HUES64 (cell line): Measurements from ENCODE around the gene PTAR1.

Experiments used
- H3K27ac ChIP-seq: 2 replicates; pipeline ENCODE4 v1.7.0; 2013; ENCODE audit warnings: low read depth, low read length, inconsistent platforms
- H3K27me3 ChIP-seq: 2 replicates; pipeline ENCODE4 v1.6.1; 2013; ENCODE audit warnings: mild to moderate bottlenecking, low read length; ENCODE audit not compliant: insufficient read depth
- H3K36me3 ChIP-seq: 2 replicates; pipeline ENCODE4 v1.6.1; 2013; ENCODE audit warnings: mild to moderate bottlenecking, low read length; ENCODE audit not compliant: insufficient read depth
- H3K4me1 ChIP-seq: 2 replicates; pipeline ENCODE4 v1.6.1; 2013; ENCODE audit warnings: mild to moderate bottlenecking, low read length, moderate library complexity; ENCODE audit not compliant: insufficient read depth
- H3K4me3 ChIP-seq: 2 replicates; pipeline ENCODE4 v1.5.1; 2013; ENCODE audit warnings: mild to moderate bottlenecking, low read length, moderate library complexity
- H3K9ac ChIP-seq: 2 replicates; pipeline ENCODE4 v1.6.1; 2013; ENCODE audit warnings: mild to moderate bottlenecking, low read depth, low read length
- H3K9me3 ChIP-seq: 2 replicates; pipeline ENCODE4 v1.6.1; 2013; ENCODE audit warnings: low read depth, low read length; ENCODE audit not compliant: insufficient read depth
- WGBS: fragments of 150-250, 120-280 bp; methylation state at CpG from one replicate; pipeline ENCODE4 v1.1.7; 2013; ENCODE audit warnings: missing lambda C conversion rate; 5-methylcytosine and 5-hydroxymethylcytosine counted together

Gene PTAR1

GRCh38 chr9:69715825-69716224 lies 44.0 kb downstream of the PTAR1 start:
- Histone ChIP-seq H3K4me3 (no peak overlapping the region), H3K27ac (no peak overlapping the region), H3K27me3 (no peaks in the 10 kb centered on the region), H3K9ac (no peak overlapping the region), H3K36me3 (peaks cover 89% of the 10 kb centered on the region), H3K9me3 (0 out of 2 replicates have a peak, but pooled peaks cover 2% of the 10 kb centered on the region), H3K4me1 (no peaks in the 10 kb centered on the region)
- 100% methylated on average over 1 of the region's 1 CpG for WGBS

DNA sequence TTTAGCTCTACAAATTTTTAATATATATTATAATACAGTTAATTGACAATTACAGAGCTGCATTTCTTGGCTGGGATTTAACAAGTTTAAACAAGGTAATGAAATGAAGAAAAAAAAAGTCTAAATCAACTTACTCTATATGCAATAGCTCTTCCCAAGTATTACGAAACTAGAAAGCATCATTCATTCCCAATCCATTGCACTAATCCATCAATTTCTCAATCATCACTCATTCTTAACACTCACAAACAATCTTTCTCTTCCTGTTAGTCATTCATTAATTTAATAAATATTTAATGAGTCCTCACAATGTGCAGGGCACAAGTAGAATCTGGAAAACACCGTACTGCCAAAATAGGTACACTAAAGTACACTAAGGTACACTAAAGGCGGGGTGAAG lies 44.7 kb downstream of the PTAR1 start:
- no peaks in the 10 kb centered on the region for H3K9me3 ChIP-seq
- no peak overlapping the region for H3K27ac ChIP-seq
- H3K4me3 ChIP-seq, result no peak overlapping the region
- H3K36me3 ChIP-seq, result peaks cover 93% of the 10 kb centered on the region
- H3K9ac ChIP-seq, result no peak overlapping the region
- 95% methylated on average over 3 of the region's 3 CpGs for WGBS
- H3K27me3 ChIP-seq, result no peaks in the 10 kb centered on the region
- no peaks in the 10 kb centered on the region for H3K4me1 ChIP-seq

DNA sequence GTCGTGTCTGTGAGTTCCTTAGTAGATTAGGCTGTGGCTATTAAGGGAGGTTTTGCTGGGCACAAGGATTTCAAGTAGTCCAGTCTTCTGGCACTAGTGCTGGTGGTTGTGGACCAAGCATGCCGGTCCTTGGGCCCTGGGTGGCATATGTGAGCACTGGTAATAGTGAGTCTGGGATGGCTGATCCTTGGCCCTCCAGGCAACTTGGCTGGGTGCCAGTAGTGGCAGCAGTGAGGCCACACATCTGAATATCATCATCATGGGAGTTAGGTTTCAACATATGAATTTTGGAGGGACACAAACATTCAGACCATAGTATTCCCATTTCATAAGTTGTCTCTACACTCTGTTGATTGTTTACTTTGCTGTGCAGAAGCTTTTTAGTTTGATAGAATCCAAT lies 62.3 kb downstream of the PTAR1 start:
- Histone ChIP-seq H3K4me3 (no peak overlapping the region), H3K27ac (no peak overlapping the region), H3K36me3 (no peaks in the 10 kb centered on the region), H3K4me1 (no peaks in the 10 kb centered on the region), H3K9ac (no peak overlapping the region), H3K27me3 (no peaks in the 10 kb centered on the region), H3K9me3 (peaks cover 21% of the 10 kb centered on the region; the same call in 1 of the 2 replicates)
- WGBS, result 96% methylated on average over 2 of the region's 2 CpGs

DNA sequence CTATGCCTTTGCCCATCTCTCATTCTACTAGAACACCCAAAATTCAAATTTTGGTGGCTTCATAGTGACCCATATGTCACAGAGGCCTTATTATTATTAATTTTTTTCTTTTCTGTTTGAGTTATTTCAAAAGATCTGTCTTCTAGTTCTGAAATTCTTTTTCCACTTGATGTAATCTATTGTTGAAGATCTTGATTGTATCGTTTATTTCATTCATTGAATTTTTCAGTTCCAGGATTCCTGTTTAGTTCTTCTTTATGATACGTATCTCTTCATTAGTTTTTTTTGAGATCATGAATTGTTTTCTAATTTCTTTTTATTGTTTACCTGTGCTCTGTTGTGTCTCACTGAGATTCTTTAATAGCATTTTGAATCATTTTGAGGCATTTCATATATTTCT lies 63.0 kb downstream of the PTAR1 start:
- peaks cover 20% of the 10 kb centered on the region; the same call in 1 of the 2 replicates for H3K9me3 ChIP-seq
- 100% methylated on average over 1 of the region's 2 CpGs for WGBS

DNA sequence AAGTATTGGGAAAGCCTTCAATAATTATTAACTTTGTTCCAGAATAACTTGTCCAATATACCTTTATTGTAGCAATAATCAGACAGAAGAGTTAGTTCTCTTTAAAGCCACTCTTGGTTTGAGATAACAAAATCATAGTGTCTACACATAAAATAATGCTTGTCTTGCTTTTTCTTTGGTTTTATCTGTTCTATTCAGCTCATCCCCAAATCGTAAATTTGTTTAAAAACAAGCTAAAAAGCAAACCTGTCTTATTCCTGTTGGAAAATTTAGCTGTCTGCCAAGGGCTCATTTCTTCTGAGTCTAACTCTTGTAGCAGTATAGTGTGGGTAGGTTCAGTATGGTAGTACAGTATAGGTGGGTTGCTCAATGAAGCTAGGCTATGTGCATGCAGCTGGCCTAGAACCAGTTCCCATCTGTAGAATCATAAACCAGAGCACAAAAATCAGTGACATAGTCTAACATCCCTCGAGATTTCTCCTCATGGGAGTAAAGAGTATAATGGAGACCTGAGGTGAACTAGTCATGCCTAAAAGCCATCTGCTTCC lies 69.7 kb downstream of the PTAR1 start:
- Histone ChIP-seq H3K4me1 (no peaks in the 10 kb centered on the region), H3K36me3 (no peaks in the 10 kb centered on the region), H3K4me3 (no peak overlapping the region), H3K27me3 (no peaks in the 10 kb centered on the region), H3K9ac (no peak overlapping the region), H3K9me3 (no peaks in the 10 kb centered on the region), H3K27ac (no peak overlapping the region)
- 81% methylated on average over 2 of the region's 2 CpGs for WGBS

More for the DNA sequence above, 63.0 kb downstream of the PTAR1 start:
- Histone ChIP-seq H3K27me3 (no peaks in the 10 kb centered on the region), H3K4me1 (no peaks in the 10 kb centered on the region), H3K27ac (no peak overlapping the region), H3K9ac (no peak overlapping the region), H3K36me3 (no peaks in the 10 kb centered on the region), H3K4me3 (no peak overlapping the region)

GRCh38 chr9:69683927-69684326 lies 75.9 kb downstream of the PTAR1 start:
- Histone ChIP-seq H3K27me3 (no peaks in the 10 kb centered on the region), H3K4me1 (no peaks in the 10 kb centered on the region), H3K9me3 (no peaks in the 10 kb centered on the region), H3K4me3 (no peak overlapping the region), H3K27ac (no peak overlapping the region), H3K9ac (no peak overlapping the region), H3K36me3 (no peaks in the 10 kb centered on the region)
- WGBS, result 91% methylated on average over 4 of the region's 5 CpGs

DNA sequence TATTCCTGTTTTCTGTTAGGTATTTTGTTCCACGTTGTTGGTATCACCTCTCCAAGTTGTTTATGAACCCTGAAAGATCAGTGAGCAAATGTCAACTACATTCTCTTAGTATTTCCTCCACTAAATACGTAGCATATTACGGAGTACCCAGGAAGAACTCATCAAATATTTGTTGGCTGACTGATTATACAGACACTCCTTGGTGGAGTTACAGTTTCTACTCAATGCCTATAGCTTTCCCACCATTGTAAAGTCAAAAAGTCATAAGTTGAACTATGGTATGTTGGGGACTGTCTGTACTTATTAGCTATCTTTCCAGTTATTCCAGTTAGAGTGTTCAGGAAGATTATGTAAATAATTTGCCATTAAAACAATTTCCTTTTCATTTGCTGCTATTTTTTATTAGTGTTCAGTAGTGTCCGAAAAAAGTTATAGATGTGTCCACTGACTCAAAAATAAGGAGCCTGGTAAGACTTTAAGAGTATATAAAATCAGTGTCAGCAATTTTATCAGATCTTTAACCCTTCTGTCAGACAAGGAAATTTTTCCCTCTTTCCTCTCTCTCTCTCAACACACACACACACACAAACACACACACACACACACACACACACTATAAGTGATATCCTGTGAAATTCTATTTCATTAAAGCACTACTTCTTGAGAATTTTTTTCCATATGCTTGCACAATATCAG lies 80.8 kb downstream of the PTAR1 start:
- Histone ChIP-seq H3K27ac (no peak overlapping the region), H3K9me3 (no peaks in the 10 kb centered on the region), H3K9ac (no peak overlapping the region), H3K27me3 (no peaks in the 10 kb centered on the region), H3K4me3 (no peak overlapping the region), H3K36me3 (no peaks in the 10 kb centered on the region), H3K4me1 (no peaks in the 10 kb centered on the region; the same call in 1 of the 2 replicates)
- WGBS, result 94% methylated on average over 3 of the region's 4 CpGs

DNA sequence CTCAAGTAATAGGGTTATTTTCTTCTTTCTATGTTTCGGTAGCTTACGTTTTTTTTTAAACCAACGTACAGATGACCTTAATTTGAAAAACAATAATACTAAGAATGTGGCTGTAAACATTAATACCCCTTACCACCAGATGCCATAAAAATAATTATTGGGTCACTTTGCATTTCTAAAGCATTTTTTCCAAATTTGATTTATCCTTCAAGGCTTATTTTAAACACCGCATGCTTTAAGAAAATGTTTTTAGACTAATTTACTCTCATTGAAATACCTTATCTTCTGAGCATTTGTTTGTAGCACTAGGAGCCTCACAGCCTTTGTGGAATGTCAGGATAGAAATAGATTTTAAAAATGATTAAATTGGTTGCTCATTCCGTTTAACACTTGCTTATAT lies 81.9 kb downstream of the PTAR1 start:
- Histone ChIP-seq H3K27me3 (no peaks in the 10 kb centered on the region), H3K36me3 (no peaks in the 10 kb centered on the region), H3K4me3 (no peak overlapping the region), H3K9ac (no peak overlapping the region), H3K4me1 (peaks cover 6% of the 10 kb centered on the region), H3K27ac (no peak overlapping the region), H3K9me3 (no peaks in the 10 kb centered on the region)
- WGBS, result 83% methylated on average over 1 of the region's 5 CpGs

DNA sequence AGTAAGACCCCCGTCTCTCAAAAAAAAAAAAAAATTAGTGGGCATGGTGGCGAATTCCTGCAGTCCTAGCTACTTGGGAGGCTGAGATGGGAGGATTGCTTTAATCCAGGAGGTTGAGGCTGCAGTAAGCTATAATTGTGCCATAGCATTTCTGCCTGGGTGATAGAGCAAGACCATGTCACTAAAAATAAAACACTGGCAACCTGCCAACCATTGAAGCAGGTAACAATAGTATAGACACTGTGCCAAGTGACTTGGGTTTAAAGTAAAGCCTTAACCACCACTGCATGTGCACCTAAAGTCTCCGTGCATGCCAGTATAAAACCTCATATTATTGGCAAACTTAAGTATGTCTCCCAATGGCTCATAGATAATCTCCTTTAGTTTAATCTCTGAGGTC lies 84.2 kb downstream of the PTAR1 start:
- H3K27ac ChIP-seq, result no peak overlapping the region
- H3K9me3 ChIP-seq, result no peaks in the 10 kb centered on the region
- H3K27me3 ChIP-seq, result peaks cover 18% of the 10 kb centered on the region
- 93% methylated on average over 3 of the region's 3 CpGs for WGBS
- H3K4me3 ChIP-seq, result no peak overlapping the region
- H3K36me3 ChIP-seq, result no peaks in the 10 kb centered on the region
- peaks cover 6% of the 10 kb centered on the region for H3K4me1 ChIP-seq
- H3K9ac ChIP-seq, result no peak overlapping the region

DNA sequence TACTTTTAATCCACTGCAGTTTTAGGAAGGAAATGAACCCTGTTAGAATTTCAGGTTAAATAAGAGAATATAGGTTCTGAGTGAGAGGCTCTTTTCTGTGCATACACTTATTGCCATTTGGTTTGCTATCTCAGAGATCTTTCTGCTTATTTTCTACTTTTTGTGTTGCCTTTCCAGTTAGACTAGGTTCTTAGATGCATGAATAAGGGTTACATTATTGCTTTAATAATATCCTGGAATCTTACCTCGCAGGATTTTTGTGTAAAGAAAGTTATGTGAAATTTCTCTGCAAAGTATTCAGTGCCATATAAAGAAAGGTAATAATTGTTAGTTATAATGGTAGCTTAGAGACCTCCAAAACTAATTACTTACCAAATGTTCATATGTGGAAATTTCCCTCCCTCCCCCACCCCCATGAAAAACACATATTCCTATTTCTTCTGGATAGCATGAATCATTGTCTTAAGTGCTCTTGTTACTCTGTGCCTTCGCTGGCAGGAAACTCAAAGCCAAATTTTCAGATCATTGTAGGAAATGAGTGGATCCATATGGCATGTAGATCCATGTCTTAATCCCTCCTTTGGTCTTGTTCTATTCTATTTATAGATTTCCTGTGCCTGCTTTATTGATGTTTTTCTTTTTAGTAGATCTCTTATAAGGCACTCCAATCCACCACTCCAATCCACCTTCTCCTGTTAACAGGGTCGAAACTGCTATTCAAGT lies 84.9 kb downstream of the PTAR1 start:
- H3K27ac ChIP-seq, result no peak overlapping the region
- no peak overlapping the region for H3K9ac ChIP-seq
- H3K27me3 ChIP-seq, result peaks cover 25% of the 10 kb centered on the region
- H3K9me3 ChIP-seq, result no peaks in the 10 kb centered on the region
- no peak overlapping the region for H3K4me3 ChIP-seq
- peaks cover 6% of the 10 kb centered on the region for H3K4me1 ChIP-seq
- WGBS, result 92% methylated on average over 3 of the region's 3 CpGs
- H3K36me3 ChIP-seq, result no peaks in the 10 kb centered on the region

DNA sequence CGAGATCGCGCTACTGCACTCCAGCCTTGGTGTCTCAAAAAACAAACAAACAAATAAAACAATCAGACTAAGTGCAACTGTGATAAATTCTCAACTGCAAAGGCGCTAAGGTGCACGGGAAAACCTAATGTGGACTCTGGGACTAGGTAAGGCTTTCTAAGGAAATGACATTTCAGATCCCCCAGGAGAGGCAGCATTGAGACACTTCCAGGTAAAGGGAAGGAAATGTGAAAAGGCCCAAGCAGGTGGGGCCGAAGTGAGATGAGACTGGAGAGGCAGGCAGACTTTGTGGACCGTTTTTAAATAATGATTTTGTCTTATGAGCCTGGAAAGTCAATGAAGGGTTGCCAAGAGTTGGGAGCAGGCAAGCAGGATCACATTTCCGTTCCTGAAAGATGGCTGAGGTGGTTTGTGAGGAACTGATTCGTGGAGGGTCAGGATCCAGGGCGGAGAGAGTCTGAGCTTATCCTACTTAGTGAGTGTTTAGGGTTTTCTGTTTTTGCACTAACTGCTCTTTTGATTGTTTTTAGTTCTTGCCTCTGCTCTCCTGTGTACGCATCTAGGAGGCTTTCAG lies 85.6 kb downstream of the PTAR1 start:
- 78% methylated on average over 11 of the region's 11 CpGs for WGBS
- peaks cover 28% of the 10 kb centered on the region for H3K27me3 ChIP-seq
- H3K27ac ChIP-seq, result no peak overlapping the region
- H3K4me1 ChIP-seq, result peaks cover 6% of the 10 kb centered on the region
- no peaks in the 10 kb centered on the region for H3K9me3 ChIP-seq
- no peak overlapping the region for H3K4me3 ChIP-seq
- no peak overlapping the region for H3K9ac ChIP-seq
- no peaks in the 10 kb centered on the region for H3K36me3 ChIP-seq
